ENCODE data around the gene B4GALT2.

DNA sequence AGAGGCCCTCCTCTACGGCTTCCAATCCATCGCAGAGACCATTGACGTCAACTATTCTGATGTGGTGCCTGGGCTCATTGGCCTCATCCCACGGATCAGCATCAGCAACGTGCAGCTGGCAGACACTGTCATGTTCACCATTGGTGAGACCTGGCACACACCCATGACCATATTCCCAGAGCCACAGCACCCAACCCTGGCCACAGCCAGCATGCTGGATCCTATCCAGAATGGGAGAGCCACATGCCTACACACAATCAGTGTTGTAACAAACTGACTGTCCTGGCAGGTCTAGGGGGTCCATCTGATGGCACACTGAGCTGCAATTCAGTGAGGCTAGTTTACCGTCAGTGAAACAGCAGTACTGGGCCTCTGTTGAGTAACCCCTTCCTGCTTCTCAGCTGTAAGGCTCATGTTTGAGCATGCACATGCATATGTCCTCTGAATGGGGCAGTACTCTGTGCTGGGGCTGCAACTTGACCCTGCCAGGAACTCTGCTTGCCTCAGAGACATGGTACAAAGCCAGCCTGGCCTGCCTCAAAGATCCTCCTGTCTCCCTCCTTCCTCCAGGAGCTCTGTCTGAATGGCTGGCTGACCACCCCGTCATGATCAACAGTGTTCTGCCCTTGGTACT, 21.5 kb upstream of the B4GALT2 start:
- TF ChIP-seq, protein P1, sequence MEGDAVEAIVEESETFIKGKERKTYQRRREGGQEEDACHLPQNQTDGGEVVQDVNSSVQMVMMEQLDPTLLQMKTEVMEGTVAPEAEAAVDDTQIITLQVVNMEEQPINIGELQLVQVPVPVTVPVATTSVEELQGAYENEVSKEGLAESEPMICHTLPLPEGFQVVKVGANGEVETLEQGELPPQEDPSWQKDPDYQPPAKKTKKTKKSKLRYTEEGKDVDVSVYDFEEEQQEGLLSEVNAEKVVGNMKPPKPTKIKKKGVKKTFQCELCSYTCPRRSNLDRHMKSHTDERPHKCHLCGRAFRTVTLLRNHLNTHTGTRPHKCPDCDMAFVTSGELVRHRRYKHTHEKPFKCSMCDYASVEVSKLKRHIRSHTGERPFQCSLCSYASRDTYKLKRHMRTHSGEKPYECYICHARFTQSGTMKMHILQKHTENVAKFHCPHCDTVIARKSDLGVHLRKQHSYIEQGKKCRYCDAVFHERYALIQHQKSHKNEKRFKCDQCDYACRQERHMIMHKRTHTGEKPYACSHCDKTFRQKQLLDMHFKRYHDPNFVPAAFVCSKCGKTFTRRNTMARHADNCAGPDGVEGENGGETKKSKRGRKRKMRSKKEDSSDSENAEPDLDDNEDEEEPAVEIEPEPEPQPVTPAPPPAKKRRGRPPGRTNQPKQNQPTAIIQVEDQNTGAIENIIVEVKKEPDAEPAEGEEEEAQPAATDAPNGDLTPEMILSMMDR (conservative IDR thresholded peaks at IDR 0.05; ENCODE audit: low read depth, low read length), result no peak
- TF ChIP-seq EZH2 (IDR thresholded peaks at IDR 0.05; ENCODE audit: borderline replicate concordance, low read depth, low read length, poor library complexity, severe bottlenecking), result no peak
